Endothelial cell of umbilical vein (primary cell): ENCODE measurements around the gene ARHGEF38. TPM values are rescaled to one million over a fixed set of nuclear protein-coding genes. Genes with fewer than 3 reads are reported as not detected.
A peak's percentile ranks its signal among the peaks of the same experiment; 100 is the strongest.

Experiments used
- BruUV-seq: library from RNA; stranded (reverse); fragments of 400-500 nt; replicated peaks from 2 replicates; lab custom pipeline; 2021; lab: Mats Ljungman, UMichigan
- CTCF ChIA-PET: fragments of 300-600, 350-600 bp; sonication (Branson Sonifier 250); formaldehyde crosslinking; loops from one replicate; lab custom pipeline; 2021; ENCODE audit warnings: antibody characterized with exemption, inconsistent platforms; lab: Charles Lee
- POLR2A ChIA-PET: fragments of 300-600, 350-600 bp; sonication (Branson Sonifier 250); formaldehyde crosslinking; loops from one replicate; lab custom pipeline; 2021; ENCODE audit warnings: antibody characterized with exemption, inconsistent platforms; lab: Charles Lee
- DNase-seq: peaks from one replicate; pipeline ENCODE4 v3.0.0-alpha.2; 2011; ENCODE audit warnings: low read depth, low spot score
- FAIRE-seq: peaks from 2 replicates; lab custom pipeline; 2011; peaks lifted over from hg19 to GRCh38; lab: Jason Lieb, UNC
- H2AFZ ChIP-seq: 2 replicates; pipeline ENCODE4 v1.6.0; 2012; ENCODE audit warnings: low read depth, low read length, control low read depth, inconsistent platforms
- H3K27ac ChIP-seq: 2 replicates; pipeline ENCODE4 v1.5.1; 2011; ENCODE audit warnings: low read depth, mild to moderate bottlenecking, control low read depth, low read length, moderate library complexity; ENCODE audit not compliant: insufficient read depth
- H3K27me3 ChIP-seq, 2 experiments: 2 replicates each; pipeline versions ENCODE4 v1.6.0 to v1.6.1; 2011; ENCODE audit warnings: low read length in 2 of 2, mixed read lengths in 1 of 2; ENCODE audit not compliant: control insufficient read depth in 2 of 2, insufficient read depth in 2 of 2
- H3K36me3 ChIP-seq, 2 experiments: 2 replicates in 1 of 2; 3 replicates in 1 of 2; pipeline ENCODE4 v1.5.1; 2011; ENCODE audit warnings: low read length in 2 of 2, mild to moderate bottlenecking in 1 of 2, moderate library complexity in 1 of 2; ENCODE audit not compliant: control insufficient read depth in 2 of 2, insufficient read depth in 2 of 2; ENCODE audit errors: extremely low read depth in 1 of 2
- H3K4me1 ChIP-seq: 3 replicates; pipeline ENCODE4 v1.5.1; 2011; ENCODE audit warnings: mild to moderate bottlenecking, low read length; ENCODE audit not compliant: control insufficient read depth, insufficient read depth; ENCODE audit errors: extremely low read depth
- H3K4me2 ChIP-seq: 2 replicates; pipeline ENCODE4 v1.6.1; 2011; ENCODE audit warnings: low read length, control low read depth, mixed read lengths; ENCODE audit not compliant: insufficient read depth
- H3K4me3 ChIP-seq, 3 experiments: fragments of 200-600 bp in 1 of 3; sonication (generic), shearing (Covaris generic) in 1 of 3; replicated peaks in 1 of 3; 2 replicates each; pipeline ENCODE4 v1.5.1; 2011 to 2016; ENCODE audit warnings: control low read depth in 3 of 3, low read length in 3 of 3, mild to moderate bottlenecking in 2 of 3, inconsistent platforms in 1 of 3, low read depth in 1 of 3, moderate library complexity in 1 of 3; ENCODE audit not compliant: insufficient read depth in 1 of 3
- H3K79me2 ChIP-seq: 2 replicates; pipeline ENCODE4 v1.6.0; 2012; ENCODE audit warnings: low read length, inconsistent platforms; ENCODE audit not compliant: control insufficient read depth, insufficient read depth
- H3K9ac ChIP-seq: replicated peaks from 2 replicates; pipeline ENCODE3; 2011; ENCODE audit warnings: low read length, control low read depth; ENCODE audit not compliant: insufficient read depth; ENCODE audit errors: extremely low read depth
- H3K9me1 ChIP-seq: replicated peaks from 3 replicates; pipeline ENCODE4 v1.6.0; 2011; ENCODE audit warnings: mild to moderate bottlenecking, low read length; ENCODE audit not compliant: control insufficient read depth, insufficient read depth; ENCODE audit errors: extremely low read depth
- H3K9me3 ChIP-seq: replicated peaks from 2 replicates; pipeline ENCODE4 v1.5.1; 2012; ENCODE audit warnings: low read length, inconsistent platforms; ENCODE audit not compliant: control insufficient read depth, insufficient read depth
- H4K20me1 ChIP-seq: replicated peaks from 2 replicates; pipeline ENCODE3; 2011; ENCODE audit warnings: mild to moderate bottlenecking, low read length; ENCODE audit not compliant: control insufficient read depth, insufficient read depth; ENCODE audit errors: extremely low read depth
- CTCF ChIP-seq, 2 donors: IDR thresholded peaks; 1 replicate in 1 of 2; 2 replicates in 1 of 2; pipeline ENCODE4 v1.5.1; 2011; ENCODE audit warnings: low read length in 2 of 2, mild to moderate bottlenecking in 2 of 2, moderate library complexity in 2 of 2, control low read depth in 1 of 2, inconsistent platforms in 1 of 2, low read depth in 1 of 2; ENCODE audit not compliant: insufficient read depth in 1 of 2; ENCODE audit errors: extremely low read depth in 1 of 2
- EZH2 ChIP-seq: IDR thresholded peaks from 2 replicates; pipeline ENCODE4 v1.6.1; 2012; ENCODE audit warnings: borderline replicate concordance, low read depth, mild to moderate bottlenecking, moderate library complexity, low read length, inconsistent platforms; ENCODE audit not compliant: severe bottlenecking
- FOS ChIP-seq: IDR thresholded peaks from 2 replicates; pipeline ENCODE4 v1.6.1; 2011; ENCODE audit warnings: mild to moderate bottlenecking, low read length, moderate library complexity, borderline replicate concordance; ENCODE audit not compliant: insufficient read depth
- MYC ChIP-seq: IDR thresholded peaks from one replicate; pipeline ENCODE4 v1.6.1; 2011; ENCODE audit warnings: mild to moderate bottlenecking, low read depth, low read length
- POLR2A ChIP-seq: IDR thresholded peaks from 2 replicates; pipeline ENCODE4 v1.6.1; 2012; ENCODE audit warnings: low read depth, mild to moderate bottlenecking, control low read depth, low read length
- dilution Hi-C: fragments of 300-500 bp; cut with MboI; formaldehyde crosslinking; loops from one replicate; pipeline ENCODE4 v1.15.0; 2019; ENCODE audit warnings: low sequenced_read_pairs; ENCODE audit not compliant: extremely low pct_ligation_motif_present
- intact Hi-C: fragments of 100-400 bp; cut with micrococcal nuclease; formaldehyde crosslinking; loops from one replicate; pipeline ENCODE4 v1.10.0; 2022
- polyA plus RNA-seq, 4 experiments: library from polyadenylated mRNA; depleted of rRNA in 3 of 4; stranded (reverse) in 3 of 4; unstranded in 1 of 4; fragments of >200 nt; gene quantifications; 2 replicates each; pipeline versions ENCODE4 v1.2.1 to v1.2.3, GENCODE V29; 2011 to 2012; ENCODE audit warnings: missing spikeins in 1 of 4
- total RNA-seq: library from RNA; stranded (reverse); gene quantifications from 2 replicates; pipeline ENCODE4 v1.2.3, GENCODE V29; 2021

ARHGEF38 gene
- total and polyA plus RNA-seq, 2 donors (not counting 3 experiments of a cell fraction or from before 2014, with no cell fraction given): not detected

GRCh38 chr4:105619188-105619931 lies 66.9 kb downstream of the ARHGEF38 start:
- POLR2A ChIA-PET: no interaction called here
- dilution Hi-C loops: no loop called here
- no peak overlapping the region for H3K4me3 ChIP-seq
- H2AFZ ChIP-seq: no peak overlapping the region
- FAIRE-seq (no peak), DNase-seq (peak; percentile 70)
- BruUV-seq: no TSS peak
- H3K36me3 ChIP-seq: no peaks in the 10 kb centered on the region
- TF ChIP-seq EZH2 (no peak), CTCF (IDR thresholded peaks at IDR 0.05; ENCODE audit: extremely low read depth in 1 of 2, insufficient read depth in 1 of 2, low read depth in 1 of 2, low read length in 2 of 2) (no peak), POLR2A (no peak)
- CTCF ChIA-PET: no interaction called here
- H4K20me1 ChIP-seq: no peaks in the 10 kb centered on the region
- no peak overlapping the region for H3K27ac ChIP-seq
- no peaks in the 10 kb centered on the region for H3K9me1 ChIP-seq
- H3K9ac ChIP-seq: no peak overlapping the region
- no peaks in the 10 kb centered on the region for H3K4me1 ChIP-seq
- H3K27me3 ChIP-seq: no peaks in the 10 kb centered on the region
- no peak overlapping the region for H3K4me2 ChIP-seq
- intact Hi-C loops: no loop called here
- no peaks in the 10 kb centered on the region for H3K9me3 ChIP-seq
- no peaks in the 10 kb centered on the region for H3K79me2 ChIP-seq

- ChIA-PET POLR2A (no interaction called here), CTCF (interaction anchor here (0.8 kb wide), 1 partner anchor 10 kb away, joined by 3 read pairs; no protein-coding TSS in a partner anchor)
- H3K27me3 ChIP-seq: no peaks in the 10 kb centered on the region
- H4K20me1 ChIP-seq: no peaks in the 10 kb centered on the region
- no peak overlapping the region for H2AFZ ChIP-seq
- BruUV-seq: no TSS peak
- DNase-seq (peak; percentile 3), FAIRE-seq (no peak)
- no peaks in the 10 kb centered on the region for H3K9me3 ChIP-seq
- intact Hi-C loops: no loop called here
- H3K9ac ChIP-seq: no peak overlapping the region
- H3K4me1 ChIP-seq: no peaks in the 10 kb centered on the region
- no peaks in the 10 kb centered on the region for H3K79me2 ChIP-seq
- no peak overlapping the region for H3K4me3 ChIP-seq
- H3K4me2 ChIP-seq: no peak overlapping the region
- no peaks in the 10 kb centered on the region for H3K36me3 ChIP-seq
- H3K9me1 ChIP-seq: no peaks in the 10 kb centered on the region
- dilution Hi-C loops: no loop called here
- no peak overlapping the region for H3K27ac ChIP-seq
- TF ChIP-seq MYC (no peak), FOS (peak; percentile 56)
Observed at GRCh38 chr4:105620640-105621323, 68.4 kb downstream of the ARHGEF38 start.
